Retinal pigment epithelial cell (primary cell): ENCODE data around the gene MRNIP.
"Not testable (repeated sequence)": the region's sequence is repeated elsewhere in the genome, so short reads cannot be mapped to it uniquely, and the experiment has no call there.

Experiments
- DNase-seq: peaks from one replicate; pipeline ENCODE4 v3.0.0-alpha.2; 2010; ENCODE audit warnings: low read depth
- H3K4me3 ChIP-seq: 2 replicates; pipeline ENCODE4 v1.5.1; 2011; ENCODE audit warnings: mild to moderate bottlenecking, low read length, control low read depth, moderate library complexity
- CTCF ChIP-seq: conservative IDR thresholded peaks from 2 replicates; pipeline ENCODE4 v1.5.1; 2011; ENCODE audit warnings: low read depth, low read length, control low read depth, inconsistent platforms

Gene MRNIP

GRCh38 chr5:179839328-179840256 is 19.0 kb downstream of the MRNIP start:
- no peak for TF ChIP-seq CTCF
- no peak overlapping the region for H3K4me3 ChIP-seq
- DNase-seq = no peak

- no peak for DNase-seq
- no peak for TF ChIP-seq CTCF
- no peak overlapping the region for H3K4me3 ChIP-seq
These were observed 21.3 kb downstream of the MRNIP start for GRCh38 chr5:179837076-179838011.

GRCh38 chr5:179836225-179837019 is 22.2 kb downstream of the MRNIP start:
- H3K4me3 ChIP-seq = no peak overlapping the region
- no peak for DNase-seq
- no peak for TF ChIP-seq CTCF

GRCh38 chr5:179834871-179835270 is 23.7 kb downstream of the MRNIP start:
- H3K4me3 ChIP-seq, DNase-seq: not testable (repeated sequence)

GRCh38 chr5:179834120-179834519 is 24.5 kb downstream of the MRNIP start:
- H3K4me3 ChIP-seq = no peak overlapping the region
- no peak for TF ChIP-seq CTCF
- no peak for DNase-seq

GRCh38 chr5:179833709-179834070 is 24.9 kb downstream of the MRNIP start:
- H3K4me3 ChIP-seq = no peak overlapping the region
- no peak for TF ChIP-seq CTCF
- no peak for DNase-seq
